GM18511 (cell line): ENCODE measurements around the gene GOLGA6L22.
"Not testable (repeated sequence)": the region's sequence is repeated elsewhere in the genome, so short reads cannot be mapped to it uniquely, and the experiment has no call there.

ENCODE experiments used
- ATAC-seq: cut with Tn5 transposase; IDR thresholded peaks from one replicate; pipeline ENCODE4 v1.9.1; 2021; ENCODE audit warnings: mild to moderate bottlenecking, moderate library complexity; ENCODE audit not compliant: unreplicated experiment

The GOLGA6L22 gene

GRCh38 chr15:22458603-22459002, at the start of gene GOLGA6L22:
TSS of gene GOLGA6L22 (plus strand) at chr15:22458903. CDS start at chr15:22458994, 91 bp downstream.
- ATAC-seq = not testable (repeated sequence)

- not testable (repeated sequence) for ATAC-seq
Observed at GRCh38 chr15:22417288-22417687, 41.4 kb upstream of the GOLGA6L22 start.

GRCh38 chr15:22417795-22418194, 40.9 kb upstream of the GOLGA6L22 start:
- ATAC-seq = not testable (repeated sequence)

GRCh38 chr15:22418212-22418611, 40.5 kb upstream of the GOLGA6L22 start:
- ATAC-seq = not testable (repeated sequence)

- ATAC-seq = not testable (repeated sequence)
Observed at GRCh38 chr15:22418666-22419065, 40.0 kb upstream of the GOLGA6L22 start.

GRCh38 chr15:22420340-22420739, 38.4 kb upstream of the GOLGA6L22 start:
- ATAC-seq = not testable (repeated sequence)

- ATAC-seq = not testable (repeated sequence)
Observed at GRCh38 chr15:22429426-22429825, 29.3 kb upstream of the GOLGA6L22 start.

- not testable (repeated sequence) for ATAC-seq
Observed at GRCh38 chr15:22431687-22432086, 27.0 kb upstream of the GOLGA6L22 start.

GRCh38 chr15:22494490-22495113, 35.9 kb downstream of the GOLGA6L22 start:
- not testable (repeated sequence) for ATAC-seq

- ATAC-seq = not testable (repeated sequence)
Observed at GRCh38 chr15:22497200-22497599, 38.5 kb downstream of the GOLGA6L22 start.

GRCh38 chr15:22498220-22498925, 39.7 kb downstream of the GOLGA6L22 start:
- not testable (repeated sequence) for ATAC-seq

- not testable (repeated sequence) for ATAC-seq
Observed at GRCh38 chr15:22502272-22502671, 43.6 kb downstream of the GOLGA6L22 start.

GRCh38 chr15:22506959-22507358, 48.3 kb downstream of the GOLGA6L22 start:
- ATAC-seq = not testable (repeated sequence)

GRCh38 chr15:22516140-22516539, 57.4 kb downstream of the GOLGA6L22 start:
- ATAC-seq = not testable (repeated sequence)
